ENCODE data around the gene IWS1. TPM values are rescaled to one million over a fixed set of nuclear protein-coding genes. Genes with fewer than 3 reads are reported as not detected.
"Not testable (repeated sequence)": the region's sequence is repeated elsewhere in the genome, so short reads cannot be mapped to it uniquely, and the experiment has no call there.

IWS1 gene
- total RNA-seq, 1 donor from 2014 or later, result 47.9 TPM

- Mint-ChIP-seq H3K27me3 (ENCODE audit: low read depth) (peaks cover 46% of the 10 kb centered on the region), H3K36me3 (no peaks in the 10 kb centered on the region), H3K27ac (no peak overlapping the region), H3K4me3 (no peak overlapping the region), H3K9me3 (no peaks in the 10 kb centered on the region), H3K4me1 (peaks cover 3% of the 10 kb centered on the region)
- DNase-seq (ENCODE audit: low spot score in 2 of 2, unreplicated experiment in 2 of 2), result no peak
- no peak for TF ChIP-seq CTCF (IDR thresholded peaks at IDR 0.05; ENCODE audit: unreplicated experiment)
Measured at GRCh38 chr2:127546797-127547196, 20.5 kb upstream of the IWS1 start.

GRCh38 chr2:127545796-127546195, 19.5 kb upstream of the IWS1 start:
- peaks cover 3% of the 10 kb centered on the region for H3K4me1 Mint-ChIP-seq
- H3K27me3 Mint-ChIP-seq (ENCODE audit: low read depth), result peaks cover 56% of the 10 kb centered on the region
- DNase-seq (ENCODE audit: low spot score in 2 of 2, unreplicated experiment in 2 of 2), result no peak
- no peak overlapping the region for H3K4me3 Mint-ChIP-seq
- no peaks in the 10 kb centered on the region for H3K36me3 Mint-ChIP-seq
- no peak overlapping the region for H3K27ac Mint-ChIP-seq
- H3K9me3 Mint-ChIP-seq, result no peaks in the 10 kb centered on the region
- no peak for TF ChIP-seq CTCF (IDR thresholded peaks at IDR 0.05; ENCODE audit: unreplicated experiment)

- no peak for DNase-seq (ENCODE audit: low spot score in 2 of 2, unreplicated experiment in 2 of 2)
- Mint-ChIP-seq H3K36me3 (no peaks in the 10 kb centered on the region), H3K27me3 (ENCODE audit: low read depth) (peaks cover 57% of the 10 kb centered on the region), H3K4me3 (no peak overlapping the region), H3K27ac (no peak overlapping the region), H3K4me1 (peaks cover 3% of the 10 kb centered on the region), H3K9me3 (no peaks in the 10 kb centered on the region)
- TF ChIP-seq CTCF (IDR thresholded peaks at IDR 0.05; ENCODE audit: unreplicated experiment), result no peak
Measured at GRCh38 chr2:127545189-127545588, 18.9 kb upstream of the IWS1 start.

- not testable (repeated sequence) for DNase-seq (ENCODE audit: low spot score in 2 of 2, unreplicated experiment in 2 of 2); H3K36me3 Mint-ChIP-seq; H3K4me3 Mint-ChIP-seq; H3K4me1 Mint-ChIP-seq; H3K9me3 Mint-ChIP-seq; H3K27ac Mint-ChIP-seq
- H3K27me3 Mint-ChIP-seq (ENCODE audit: low read depth), result peaks cover 58% of the 10 kb centered on the region
Measured at GRCh38 chr2:127543013-127543501, 16.8 kb upstream of the IWS1 start.

GRCh38 chr2:127542231-127542630, 15.9 kb upstream of the IWS1 start:
- no peak overlapping the region for H3K27ac Mint-ChIP-seq
- no peaks in the 10 kb centered on the region for H3K9me3 Mint-ChIP-seq
- peaks cover 3% of the 10 kb centered on the region for H3K4me1 Mint-ChIP-seq
- H3K4me3 Mint-ChIP-seq, result no peak overlapping the region
- TF ChIP-seq CTCF (IDR thresholded peaks at IDR 0.05; ENCODE audit: unreplicated experiment), result no peak
- DNase-seq (ENCODE audit: low spot score in 2 of 2, unreplicated experiment in 2 of 2), result no peak
- peaks cover 60% of the 10 kb centered on the region for H3K27me3 Mint-ChIP-seq (ENCODE audit: low read depth)
- no peaks in the 10 kb centered on the region for H3K36me3 Mint-ChIP-seq

- Mint-ChIP-seq H3K27me3 (ENCODE audit: low read depth) (peaks cover 59% of the 10 kb centered on the region), H3K36me3 (no peaks in the 10 kb centered on the region), H3K27ac (no peak overlapping the region), H3K4me1 (peaks cover 3% of the 10 kb centered on the region), H3K9me3 (no peaks in the 10 kb centered on the region), H3K4me3 (no peak overlapping the region)
- TF ChIP-seq CTCF (IDR thresholded peaks at IDR 0.05; ENCODE audit: unreplicated experiment), result no peak
- DNase-seq (ENCODE audit: low spot score in 2 of 2, unreplicated experiment in 2 of 2), result no peak
Measured at GRCh38 chr2:127541809-127542208, 15.5 kb upstream of the IWS1 start.
